HG02763 (cell line): ENCODE results near the gene L3MBTL3.

Experiments
- ATAC-seq: cut with Tn5 transposase; IDR thresholded peaks from one replicate; pipeline ENCODE4 v1.9.1; 2021; ENCODE audit warnings: mild to moderate bottlenecking, moderate library complexity; ENCODE audit not compliant: unreplicated experiment

L3MBTL3 gene

GRCh38 chr6:130018292-130018743, at the start of gene L3MBTL3:
Gene L3MBTL3 (plus strand): TSS chr6:130018581. CDS start chr6:130042700, 24,119 bp downstream.
- ATAC-seq: peak; percentile 76

- ATAC-seq: no peak
Measured at GRCh38 chr6:129969064-129969463, 49.3 kb upstream of the L3MBTL3 start.

GRCh38 chr6:129976110-129976509, 42.3 kb upstream of the L3MBTL3 start:
- ATAC-seq: no peak

- no peak for ATAC-seq
Measured at GRCh38 chr6:129978148-129978916, 40.0 kb upstream of the L3MBTL3 start.

- ATAC-seq: no peak
Measured at GRCh38 chr6:129980821-129981220, 37.6 kb upstream of the L3MBTL3 start.

GRCh38 chr6:129981598-129981997, 36.8 kb upstream of the L3MBTL3 start:
- no peak for ATAC-seq

GRCh38 chr6:129989396-129989795, 29.0 kb upstream of the L3MBTL3 start:
- ATAC-seq: no peak

- no peak for ATAC-seq
Measured at GRCh38 chr6:129992881-129993280, 25.5 kb upstream of the L3MBTL3 start.

GRCh38 chr6:129994410-129994809, 24.0 kb upstream of the L3MBTL3 start:
- ATAC-seq: no peak

- ATAC-seq: no peak
Measured at GRCh38 chr6:129996387-129996786, 22.0 kb upstream of the L3MBTL3 start.

GRCh38 chr6:130000526-130001421, 17.6 kb upstream of the L3MBTL3 start:
- no peak for ATAC-seq

GRCh38 chr6:130008236-130008873, 10.0 kb upstream of the L3MBTL3 start:
- no peak for ATAC-seq

GRCh38 chr6:130009146-130009545, 9.2 kb upstream of the L3MBTL3 start:
- no peak for ATAC-seq

- no peak for ATAC-seq
Measured at GRCh38 chr6:130010387-130010786, 8.0 kb upstream of the L3MBTL3 start.

GRCh38 chr6:130012728-130013127, 5.7 kb upstream of the L3MBTL3 start:
- ATAC-seq: no peak

GRCh38 chr6:130018744-130019325, 454 bp downstream of the L3MBTL3 start:
- peak; percentile 21 for ATAC-seq

- peak; percentile 24 for ATAC-seq
Measured at GRCh38 chr6:130019326-130020072, 1.1 kb downstream of the L3MBTL3 start.

- no peak for ATAC-seq
Measured at GRCh38 chr6:130020073-130020906, 1.9 kb downstream of the L3MBTL3 start.

- peak; percentile 59 for ATAC-seq
Measured at GRCh38 chr6:130020907-130021629, 2.7 kb downstream of the L3MBTL3 start.
